NCI-H82 treated with DMSO at 0.1 percent for 48 hours (cell line): ENCODE results near the gene UVRAG.
"Not testable (repeated sequence)": the region's sequence is repeated elsewhere in the genome, so short reads cannot be mapped to it uniquely, and the experiment has no call there.

ENCODE experiments used
- DNase-seq: peaks from one replicate; lab custom pipeline; 2025; ENCODE audit not compliant: unreplicated experiment; lab: John Stamatoyannopoulos, UW

The UVRAG gene

DNA sequence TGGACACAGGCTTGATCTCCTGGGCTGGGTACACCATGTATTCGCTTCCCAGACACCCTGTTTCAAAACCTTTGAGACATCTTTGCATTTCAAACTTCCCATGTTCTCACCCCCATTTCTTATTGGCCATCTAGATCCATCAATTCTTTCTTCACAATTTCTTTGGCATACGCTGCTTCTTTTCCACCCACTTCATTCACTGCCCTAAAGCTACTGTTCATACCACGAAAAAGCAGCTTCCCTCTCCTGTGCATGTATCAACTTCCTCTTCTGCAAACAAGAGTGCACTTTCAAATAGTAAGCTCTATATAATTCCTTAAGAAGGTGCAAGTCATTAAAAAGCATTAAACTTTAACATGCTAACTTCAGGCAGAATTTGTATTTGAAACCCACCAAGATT, 21.4 kb downstream of the UVRAG start:
- no peak for DNase-seq

GRCh38 chr11:75839851-75840250, 24.8 kb downstream of the UVRAG start:
- no peak for DNase-seq

- no peak for DNase-seq
These were observed 25.5 kb downstream of the UVRAG start for GRCh38 chr11:75840522-75840921.

DNA sequence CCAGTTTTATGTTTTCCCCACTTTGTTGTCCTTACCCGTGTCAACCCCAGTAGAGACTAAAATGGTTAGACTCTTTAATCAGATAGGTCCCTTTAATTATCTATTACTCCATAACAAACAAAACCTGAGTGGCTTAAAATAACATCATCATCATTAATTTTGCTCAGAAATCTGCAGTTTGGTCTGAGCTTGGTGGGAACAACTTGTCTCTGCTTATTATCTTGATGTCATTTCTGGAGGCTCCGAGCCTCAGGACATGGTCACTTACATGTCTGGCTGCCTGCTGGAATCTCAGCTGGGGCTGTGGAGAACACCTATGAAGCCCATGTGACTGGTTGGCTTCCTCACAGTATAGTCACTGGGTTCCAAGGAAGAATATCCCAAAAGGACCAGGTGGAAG, 26.7 kb downstream of the UVRAG start:
- DNase-seq, result no peak

DNA sequence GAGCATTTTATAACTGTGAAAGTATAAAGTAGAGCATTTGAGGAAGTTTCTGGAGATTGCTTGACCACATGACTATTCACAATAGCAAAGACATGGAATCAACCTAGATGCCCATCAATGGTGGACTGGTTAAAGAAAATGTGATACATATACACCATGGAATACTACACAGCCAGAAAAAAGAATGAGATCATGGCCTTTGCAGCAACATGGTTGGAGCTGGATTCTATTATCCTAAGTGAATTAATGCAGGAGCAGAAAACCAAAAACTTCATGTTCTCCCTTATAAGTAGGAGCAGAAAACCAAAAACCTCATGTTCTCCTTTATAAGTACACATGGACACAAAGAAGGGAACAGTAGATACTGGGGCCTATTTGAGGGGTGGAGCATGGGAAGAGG, 30.3 kb downstream of the UVRAG start:
- no peak for DNase-seq

DNA sequence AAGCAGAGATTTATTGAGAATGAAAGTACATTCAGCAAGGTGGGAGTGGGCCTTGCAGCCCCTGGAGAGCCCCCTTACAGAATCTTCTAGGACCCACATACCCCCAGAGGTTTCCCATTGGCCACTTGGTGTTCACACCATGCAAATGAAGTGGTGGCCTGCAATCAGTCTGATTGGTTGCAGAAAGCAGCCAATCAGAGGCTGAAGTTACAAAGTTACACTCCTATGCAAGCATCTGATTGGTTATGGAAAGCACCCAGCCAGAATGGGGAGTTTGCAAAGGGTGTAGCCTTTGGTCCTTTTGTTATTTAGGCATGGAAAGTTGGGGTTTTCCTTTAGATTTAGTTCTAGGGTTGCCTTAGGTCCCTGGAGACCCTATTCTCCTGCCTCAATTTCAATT, 34.9 kb downstream of the UVRAG start:
- no peak for DNase-seq

- no peak for DNase-seq
These were observed 35.8 kb downstream of the UVRAG start for GRCh38 chr11:75850787-75851186.

DNA sequence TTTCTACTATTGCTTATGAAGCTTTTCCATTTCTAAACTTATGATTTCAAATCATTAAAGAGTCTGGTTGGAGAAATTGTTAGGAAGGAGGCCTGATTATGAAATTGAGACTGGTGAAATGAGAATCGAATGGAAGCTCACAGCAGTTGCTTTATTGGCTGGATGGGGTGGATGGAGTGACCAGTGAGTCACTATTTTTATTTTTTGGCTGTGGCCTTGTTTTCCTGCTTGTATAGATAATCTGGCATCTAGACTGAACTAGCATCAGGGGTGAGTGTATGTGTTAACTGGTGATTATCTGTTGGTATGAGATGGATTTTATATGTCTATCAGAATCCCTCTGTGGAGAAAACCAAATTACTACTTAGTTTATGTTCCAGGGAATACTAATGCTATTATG, 36.2 kb downstream of the UVRAG start:
- no peak for DNase-seq

- DNase-seq, result no peak
These were observed 37.5 kb downstream of the UVRAG start for GRCh38 chr11:75852406-75853017.

DNA sequence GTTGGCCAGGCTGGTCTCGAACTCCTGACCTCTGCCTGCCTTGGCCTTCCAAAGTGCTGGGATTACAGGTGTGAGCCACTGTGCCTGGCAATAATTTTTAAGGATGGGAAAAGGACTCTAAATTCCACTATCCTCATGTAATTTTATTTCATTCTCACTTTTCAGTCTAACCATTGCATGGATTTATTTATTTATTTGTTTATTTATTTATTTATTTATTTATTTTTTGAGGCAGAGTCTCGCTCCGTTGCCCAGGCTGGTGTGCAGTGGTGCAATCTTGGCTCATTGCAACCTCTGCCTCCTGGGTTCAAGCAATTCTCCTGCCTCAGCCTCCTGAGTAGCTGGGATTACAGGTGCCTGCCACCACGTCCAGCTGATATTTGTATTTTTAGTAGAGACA, 38.6 kb downstream of the UVRAG start:
- not testable (repeated sequence) for DNase-seq

DNA sequence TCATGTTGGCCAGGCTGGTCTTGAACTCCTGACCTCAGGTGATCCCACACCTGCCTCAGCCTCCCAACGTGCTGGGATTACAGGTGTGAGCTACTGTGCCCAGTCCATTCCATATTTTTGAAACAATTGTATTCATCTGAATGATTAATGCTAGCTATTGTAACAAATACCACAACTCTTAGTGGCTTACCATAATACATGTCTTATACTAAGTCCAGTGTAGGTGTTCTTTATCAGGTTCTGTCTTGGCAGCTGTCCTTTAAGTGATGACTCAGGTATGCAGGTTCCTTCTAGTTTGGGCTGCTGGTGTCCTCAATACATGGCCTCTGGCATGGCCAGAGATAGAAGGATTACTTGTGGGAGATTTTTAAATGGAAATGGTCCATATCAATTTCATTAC, 39.0 kb downstream of the UVRAG start:
- no peak for DNase-seq

DNA sequence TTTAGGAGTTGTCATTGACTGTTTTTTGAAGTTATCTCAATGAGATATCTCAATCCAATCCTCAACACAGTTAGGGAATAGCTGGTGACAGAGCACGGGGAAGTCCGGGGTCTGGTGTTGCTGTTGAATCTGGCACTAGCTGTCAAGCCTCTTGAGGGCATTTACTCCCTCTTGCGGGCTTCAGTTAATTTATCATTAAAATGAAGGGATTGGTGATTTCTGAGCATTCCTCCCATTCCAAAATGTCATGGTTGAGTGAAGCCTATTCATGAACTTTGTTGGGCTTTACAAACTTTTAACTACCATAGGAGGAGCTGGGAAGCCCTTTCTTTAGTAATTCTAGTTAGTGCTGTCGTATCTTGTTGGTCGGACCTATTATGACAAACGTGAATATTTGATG, 40.2 kb downstream of the UVRAG start:
- DNase-seq, result no peak

- DNase-seq, result no peak
These were observed 41.9 kb downstream of the UVRAG start for GRCh38 chr11:75856912-75857311.

- DNase-seq, result no peak
These were observed 43.0 kb downstream of the UVRAG start for GRCh38 chr11:75858042-75858441.

DNA sequence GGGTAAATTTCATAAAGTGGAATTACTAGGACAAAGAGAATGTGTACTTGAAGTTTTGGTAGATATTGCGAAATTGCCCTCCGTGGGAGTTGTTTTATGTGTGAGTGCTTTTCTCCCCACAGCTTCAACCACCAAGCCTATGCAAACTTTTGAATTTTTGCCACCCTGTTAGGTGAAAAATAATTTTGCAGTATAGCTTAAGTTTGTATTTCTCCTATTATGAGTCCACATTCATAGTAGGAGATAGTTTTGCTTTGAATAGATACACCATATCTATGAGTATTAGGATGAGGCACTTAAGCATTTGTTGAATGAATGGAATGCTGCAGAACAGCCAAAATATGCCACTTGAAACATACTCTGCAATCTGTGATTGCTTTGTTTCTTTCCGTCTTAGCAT, 43.6 kb downstream of the UVRAG start:
- no peak for DNase-seq

DNA sequence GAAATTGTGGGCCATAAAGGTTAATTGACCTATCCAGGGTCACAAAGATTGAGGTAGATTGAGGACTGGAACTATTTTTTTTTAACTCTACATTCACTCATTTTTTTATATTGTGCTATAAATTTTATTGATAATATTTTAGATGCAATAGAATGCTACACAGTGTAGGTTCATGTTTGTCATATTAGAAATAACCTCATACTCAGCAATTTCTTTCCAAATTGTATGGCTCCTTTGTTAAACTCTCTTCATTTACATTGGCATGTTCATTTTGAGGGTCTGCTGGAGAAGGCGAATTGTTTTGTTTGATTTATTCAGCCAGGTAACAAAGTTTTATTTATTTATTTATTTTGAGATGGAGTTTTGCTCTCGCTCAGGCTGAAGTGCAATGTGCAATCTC, 44.6 kb downstream of the UVRAG start:
- no peak for DNase-seq

- no peak for DNase-seq
These were observed 47.4 kb downstream of the UVRAG start for GRCh38 chr11:75862437-75862836.

DNA sequence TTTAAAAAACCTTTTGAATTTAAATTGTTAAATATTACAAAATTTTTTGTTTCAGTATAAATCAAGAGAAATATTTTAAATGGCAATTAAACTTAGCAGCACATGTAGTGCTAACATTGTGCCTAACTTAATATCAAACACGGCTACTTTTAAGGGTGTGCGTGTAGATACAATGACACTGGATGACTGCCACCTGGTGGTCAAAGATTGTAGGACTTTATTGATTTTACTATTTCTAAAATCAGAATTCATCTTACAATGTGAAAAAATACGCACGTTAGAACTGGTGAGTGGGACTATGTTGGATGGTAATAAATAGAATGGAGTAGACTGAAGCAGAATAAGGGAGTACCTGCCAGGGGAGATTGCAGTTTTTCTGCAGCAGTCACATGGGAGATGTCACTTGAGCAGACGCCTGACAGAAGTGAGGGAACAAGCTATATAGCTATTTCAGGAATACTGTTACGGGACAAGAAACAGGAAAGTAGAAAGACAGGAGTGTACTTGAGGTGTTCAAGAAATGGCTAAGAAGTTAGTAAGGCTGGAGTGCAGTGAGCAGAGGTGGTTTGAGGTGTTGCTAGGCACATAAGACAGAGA, 52.9 kb downstream of the UVRAG start:
- DNase-seq, result no peak

GRCh38 chr11:75868990-75869389, 54.0 kb downstream of the UVRAG start:
- DNase-seq, result no peak

DNA sequence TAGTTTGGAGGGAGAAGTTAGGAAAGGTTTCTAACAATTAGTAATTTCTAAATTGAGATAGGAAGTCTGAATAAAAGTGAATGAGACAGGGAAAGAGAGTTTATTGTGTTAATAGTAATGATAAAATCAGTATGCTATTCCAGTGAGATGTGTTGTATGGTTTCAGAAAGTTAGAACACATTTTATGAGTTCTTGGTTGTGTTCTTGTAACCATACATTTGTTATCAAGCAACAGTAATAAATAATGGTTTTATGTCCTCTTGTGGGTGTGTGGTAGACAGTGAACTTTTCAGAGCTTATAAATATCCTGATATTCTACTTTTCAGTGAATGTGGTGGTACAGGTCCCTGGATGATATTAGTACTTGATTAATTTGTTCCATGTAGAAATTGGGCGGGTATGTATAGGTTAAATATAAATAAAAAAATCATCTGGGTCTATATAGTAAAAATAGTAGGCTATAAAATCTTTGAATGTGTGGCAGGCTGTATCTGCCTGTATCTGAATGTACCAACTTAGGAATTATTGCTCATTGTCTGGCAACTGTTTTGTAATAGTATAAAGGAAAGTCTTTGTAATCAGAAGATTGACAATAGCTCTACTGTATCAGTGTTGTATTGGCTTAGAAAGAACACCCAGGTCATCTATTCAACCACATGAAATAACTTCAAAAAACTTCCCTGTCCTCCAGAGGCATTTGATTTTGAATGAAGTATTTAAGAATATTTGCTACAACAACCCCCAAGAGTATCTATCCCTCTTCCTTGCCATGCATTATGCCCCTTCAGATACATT, 54.8 kb downstream of the UVRAG start:
- DNase-seq, result no peak

DNA sequence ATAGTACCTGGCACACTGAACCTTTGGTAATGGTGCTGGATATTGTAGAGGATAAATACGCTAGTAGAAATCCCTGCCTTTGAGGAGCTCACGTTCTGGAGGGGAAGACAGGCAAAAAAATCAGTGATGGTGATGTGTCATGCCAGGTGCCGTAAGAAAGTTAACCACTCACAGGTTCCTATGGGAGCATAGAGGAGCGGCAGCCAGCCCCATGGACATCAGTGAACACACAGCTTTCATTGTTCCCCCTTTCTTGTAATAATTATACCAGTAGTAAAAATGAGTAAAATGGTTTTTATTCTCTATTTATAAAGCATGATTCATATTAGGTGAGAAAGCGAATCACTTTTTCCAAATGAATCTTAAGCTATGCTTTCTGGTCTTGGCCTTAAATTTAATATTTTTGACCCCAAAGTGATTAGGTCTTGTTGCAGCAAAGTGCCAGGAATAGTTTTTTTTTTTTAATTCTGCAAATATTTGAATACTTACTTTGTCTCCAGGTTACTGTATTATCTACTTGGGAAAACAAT, 57.9 kb downstream of the UVRAG start:
- no peak for DNase-seq
